Measurements from ENCODE around the gene RAB29. TPM values are rescaled to one million over a fixed set of nuclear protein-coding genes. Genes with fewer than 3 reads are reported as not detected.

Gene RAB29
- total RNA-seq, 1 donor from 2014 or later, result 156 TPM

GRCh38 chr1:205800427-205800826 is 25.1 kb upstream of the RAB29 start:
- Mint-ChIP-seq H3K36me3 (ENCODE audit: low read depth) (peaks cover 54% of the 10 kb centered on the region), H3K9me3 (no peaks in the 10 kb centered on the region), H3K27me3 (no peaks in the 10 kb centered on the region), H3K4me1 (peaks cover 17% of the 10 kb centered on the region), H3K4me3 (no peak overlapping the region), H3K27ac (no peak overlapping the region)
- intact Hi-C loops (cut with micrococcal nuclease), result no loop called here
- no peak for TF ChIP-seq CTCF (IDR thresholded peaks at IDR 0.05)
- ATAC-seq (ENCODE audit: low read depth), result no peak
- no peak for DNase-seq
- ChIA-PET CTCF (interaction anchor here (1.1 kb wide), 1 partner anchor 177 kb away, joined by 3 read pairs; no protein-coding TSS in a partner anchor), POLR2A (no interaction called here)

- Mint-ChIP-seq H3K27me3 (no peaks in the 10 kb centered on the region), H3K27ac (no peak overlapping the region), H3K4me1 (peaks cover 20% of the 10 kb centered on the region), H3K4me3 (no peak overlapping the region), H3K36me3 (ENCODE audit: low read depth) (peaks cover 62% of the 10 kb centered on the region), H3K9me3 (no peaks in the 10 kb centered on the region)
- intact Hi-C loops (cut with micrococcal nuclease), result no loop called here
- CTCF ChIA-PET, result no interaction called here
- DNase-seq, result no peak
- TF ChIP-seq CTCF (IDR thresholded peaks at IDR 0.05), result no peak
- ATAC-seq (ENCODE audit: low read depth), result no peak
- POLR2A ChIA-PET, result no interaction called here
These were observed 23.3 kb upstream of the RAB29 start for GRCh38 chr1:205798577-205798976.

- Mint-ChIP-seq H3K4me3 (no peak overlapping the region), H3K36me3 (ENCODE audit: low read depth) (peaks cover 71% of the 10 kb centered on the region), H3K4me1 (peaks cover 29% of the 10 kb centered on the region), H3K9me3 (no peaks in the 10 kb centered on the region), H3K27ac (no peak overlapping the region), H3K27me3 (no peaks in the 10 kb centered on the region)
- POLR2A ChIA-PET, result no interaction called here
- DNase-seq, result no peak
- CTCF ChIA-PET, result interaction anchor here (0.8 kb wide), 1 partner anchor 19 kb away, joined by 3 read pairs; no protein-coding TSS in a partner anchor
- intact Hi-C loops (cut with micrococcal nuclease), result no loop called here
- no peak for ATAC-seq (ENCODE audit: low read depth)
- TF ChIP-seq CTCF (IDR thresholded peaks at IDR 0.05), result no peak
These were observed 21.9 kb upstream of the RAB29 start for GRCh38 chr1:205797168-205797567.

- Mint-ChIP-seq H3K27me3 (no peaks in the 10 kb centered on the region), H3K9me3 (no peaks in the 10 kb centered on the region), H3K27ac (peak overlapping the region; percentile 54), H3K4me1 (peaks cover 37% of the 10 kb centered on the region), H3K36me3 (ENCODE audit: low read depth) (peaks cover 85% of the 10 kb centered on the region), H3K4me3 (no peak overlapping the region)
- ATAC-seq (ENCODE audit: low read depth) (peak; percentile 47), DNase-seq (no peak)
- ChIA-PET CTCF (interaction anchor here (0.7 to 9.6 kb wide), 9 partner anchors 10 to 184 kb away, joined by 3 to 255 read pairs (median 3); partner anchors contain the start of genes PM20D1 and RAB29), POLR2A (interaction anchor here (1.0 to 6.6 kb wide), 7 partner anchors 17 to 266 kb away, joined by 3 to 104 read pairs (median 3); partner anchors contain the start of genes PM20D1, RAB29 and SLC41A1)
- TF ChIP-seq CTCF (IDR thresholded peaks at IDR 0.05), result no peak
- intact Hi-C loops (cut with micrococcal nuclease), result no loop called here
These were observed 18.9 kb upstream of the RAB29 start for GRCh38 chr1:205794011-205794730.

- DNase-seq, result no peak
- ChIA-PET CTCF (interaction anchor here (0.7 to 9.6 kb wide), 10 partner anchors 11 to 321 kb away, joined by 3 to 255 read pairs (median 8); no protein-coding TSS in a partner anchor), POLR2A (interaction anchor here (0.6 to 6.6 kb wide), 13 partner anchors 12 to 1661 kb away, joined by 3 to 104 read pairs (median 3); partner anchors contain the start of genes PM20D1, RAB29 and SLC41A1)
- Mint-ChIP-seq H3K36me3 (ENCODE audit: low read depth) (peaks cover 75% of the 10 kb centered on the region), H3K4me1 (peaks cover 37% of the 10 kb centered on the region), H3K27ac (peak overlapping the region; percentile 41), H3K9me3 (no peaks in the 10 kb centered on the region), H3K27me3 (no peaks in the 10 kb centered on the region), H3K4me3 (no peak overlapping the region)
- no peak for TF ChIP-seq CTCF (IDR thresholded peaks at IDR 0.05)
- intact Hi-C loops (cut with micrococcal nuclease), result loop anchor here (1.0 to 2.0 kb wide), 3 partner anchors 18 to 30 kb away; partner anchors contain the start of genes RAB29 and SLC41A1
- no peak for ATAC-seq (ENCODE audit: low read depth)
These were observed 17.8 kb upstream of the RAB29 start for GRCh38 chr1:205792961-205793673.

All from activated B cell treated with CpG ODN at 0.5 μM for 24 hours (primary cell).